PC-9 (cell line): ENCODE measurements around the gene CTIF. TPM values are rescaled to one million over a fixed set of nuclear protein-coding genes. Genes with fewer than 3 reads are reported as not detected.

Source experiments
- BruUV-seq: library from RNA; stranded (reverse); fragments of 400-500 nt; replicated peaks from 2 replicates; lab custom pipeline; 2021; lab: Mats Ljungman, UMichigan
- CTCF ChIA-PET: fragments of 300-600 bp; sonication (Branson Sonifier 250); formaldehyde crosslinking; loops from one replicate; lab custom pipeline; 2022; ENCODE audit warnings: antibody characterized with exemption; lab: Charles Lee
- POLR2A ChIA-PET: fragments of 300-600 bp; sonication (Branson Sonifier 250); formaldehyde crosslinking; loops from one replicate; lab custom pipeline; 2022; ENCODE audit warnings: antibody characterized with exemption; ENCODE audit not compliant: unreplicated experiment; lab: Charles Lee
- DNase-seq, 2 experiments: peaks; one replicate each; pipeline versions ENCODE4 v3.0.0 to v3.0.0-alpha.2; 2015 to 2022; ENCODE audit warnings: mixed read lengths in 1 of 2
- H2AFZ ChIP-seq: fragments of 200-600 bp; sonication (generic); 2 replicates; pipeline ENCODE4 v1.8.1; 2017; ENCODE audit warnings: antibody characterized with exemption
- H3F3A ChIP-seq: fragments of 200-600 bp; sonication (generic); 2 replicates; pipeline ENCODE4 v1.8.1; 2017; ENCODE audit warnings: antibody characterized with exemption, mild to moderate bottlenecking, low read depth; ENCODE audit not compliant: insufficient read depth
- H3K27ac ChIP-seq: fragments of 200-600 bp; sonication (generic); 2 replicates; pipeline ENCODE4 v1.6.1; 2016; ENCODE audit warnings: mixed run types
- H3K27me3 ChIP-seq: fragments of 200-600 bp; sonication (generic); 2 replicates; pipeline ENCODE4 v1.6.1; 2016; ENCODE audit warnings: low read depth, mixed run types; ENCODE audit not compliant: insufficient read depth
- H3K36me3 ChIP-seq: fragments of 200-600 bp; sonication (generic); 2 replicates; pipeline ENCODE4 v1.6.1; 2016; ENCODE audit warnings: low read depth, mixed run types
- H3K4me1 ChIP-seq: fragments of 200-600 bp; sonication (generic); replicated peaks from 2 replicates; pipeline ENCODE4 v1.6.1; 2016; ENCODE audit warnings: mixed run types; ENCODE audit not compliant: insufficient read depth
- H3K4me2 ChIP-seq: fragments of 200-600 bp; sonication (generic); 2 replicates; pipeline ENCODE4 v1.6.1; 2017; ENCODE audit warnings: mixed run types
- H3K4me3 ChIP-seq: fragments of 200-600 bp; sonication (generic); 2 replicates; pipeline ENCODE4 v1.6.1; 2016; ENCODE audit warnings: mixed run types
- H3K79me2 ChIP-seq: fragments of 200-600 bp; sonication (generic); 2 replicates; pipeline ENCODE4 v1.6.1; 2017; ENCODE audit warnings: low read depth, mixed run types
- H3K9me2 ChIP-seq: fragments of 200-600 bp; sonication (generic); 2 replicates; pipeline ENCODE4 v1.8.1; 2017; ENCODE audit warnings: mild to moderate bottlenecking; ENCODE audit not compliant: insufficient read depth
- H3K9me3 ChIP-seq: fragments of 200-600 bp; sonication (generic); 2 replicates; pipeline ENCODE4 v1.8.1; 2016; ENCODE audit warnings: low read depth; ENCODE audit not compliant: insufficient read depth
- H4K20me1 ChIP-seq: fragments of 200-600 bp; sonication (generic); 2 replicates; pipeline ENCODE4 v1.8.1; 2017; ENCODE audit not compliant: insufficient read depth
- EZH2 ChIP-seq: fragments of 200-600 bp; sonication (generic); IDR thresholded peaks from 2 replicates; pipeline ENCODE4 v1.8.0; 2017; ENCODE audit warnings: antibody characterized with exemption, low read depth
- intact Hi-C: fragments of 100-400 bp; cut with micrococcal nuclease; formaldehyde crosslinking; loops from one replicate; pipeline ENCODE4 v1.10.0; 2022; ENCODE audit not compliant: unreplicated experiment
- total RNA-seq: library from RNA; stranded (reverse); gene quantifications from 2 replicates; pipeline ENCODE4 v1.2.3, GENCODE V29; 2021
- TF ChIP-seq, protein P1 (sequence below): fragments of 200-600 bp; sonication (generic); conservative IDR thresholded peaks from 2 replicates; pipeline ENCODE4 v1.6.1; 2017; ENCODE audit warnings: mixed run types, antibody characterized with exemption, mild to moderate bottlenecking, moderate library complexity

CTIF gene
- total RNA-seq, 1 experiment from 2014 or later: 26.2 TPM

DNA sequence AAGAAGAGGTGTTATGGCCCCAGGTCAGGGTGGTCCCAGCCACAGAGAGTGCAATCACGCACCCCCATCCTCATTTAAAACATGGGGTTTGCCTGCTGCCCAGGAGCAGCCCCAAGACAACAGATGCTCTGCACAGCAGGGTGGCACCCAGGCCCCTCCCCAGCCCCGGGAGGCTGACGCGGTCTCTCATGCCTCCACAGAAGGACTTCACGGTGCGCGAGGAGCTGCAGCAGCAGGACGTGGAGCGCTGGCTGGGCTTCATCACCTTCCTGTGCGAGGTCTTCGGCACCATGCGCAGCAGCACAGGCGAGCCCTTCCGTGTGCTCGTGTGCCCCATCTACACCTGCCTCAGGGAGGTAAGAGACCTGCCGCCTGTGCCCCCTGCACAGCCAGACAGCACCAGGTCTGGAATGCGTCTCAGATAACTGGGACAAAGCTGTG, 278.2 kb downstream of the CTIF start:
- Histone ChIP-seq H3K4me1 (no peaks in the 10 kb centered on the region), H3F3A (no peaks in the 10 kb centered on the region), H3K9me3 (no peaks in the 10 kb centered on the region), H3K4me3 (no peak overlapping the region), H4K20me1 (no peaks in the 10 kb centered on the region), H3K27me3 (no peaks in the 10 kb centered on the region), H2AFZ (no peak overlapping the region), H3K4me2 (no peak overlapping the region), H3K36me3 (no peaks in the 10 kb centered on the region), H3K9me2 (no peaks in the 10 kb centered on the region), H3K27ac (no peak overlapping the region), H3K79me2 (no peaks in the 10 kb centered on the region)
- no peak for TF ChIP-seq EZH2
- TF ChIP-seq, protein P1, sequence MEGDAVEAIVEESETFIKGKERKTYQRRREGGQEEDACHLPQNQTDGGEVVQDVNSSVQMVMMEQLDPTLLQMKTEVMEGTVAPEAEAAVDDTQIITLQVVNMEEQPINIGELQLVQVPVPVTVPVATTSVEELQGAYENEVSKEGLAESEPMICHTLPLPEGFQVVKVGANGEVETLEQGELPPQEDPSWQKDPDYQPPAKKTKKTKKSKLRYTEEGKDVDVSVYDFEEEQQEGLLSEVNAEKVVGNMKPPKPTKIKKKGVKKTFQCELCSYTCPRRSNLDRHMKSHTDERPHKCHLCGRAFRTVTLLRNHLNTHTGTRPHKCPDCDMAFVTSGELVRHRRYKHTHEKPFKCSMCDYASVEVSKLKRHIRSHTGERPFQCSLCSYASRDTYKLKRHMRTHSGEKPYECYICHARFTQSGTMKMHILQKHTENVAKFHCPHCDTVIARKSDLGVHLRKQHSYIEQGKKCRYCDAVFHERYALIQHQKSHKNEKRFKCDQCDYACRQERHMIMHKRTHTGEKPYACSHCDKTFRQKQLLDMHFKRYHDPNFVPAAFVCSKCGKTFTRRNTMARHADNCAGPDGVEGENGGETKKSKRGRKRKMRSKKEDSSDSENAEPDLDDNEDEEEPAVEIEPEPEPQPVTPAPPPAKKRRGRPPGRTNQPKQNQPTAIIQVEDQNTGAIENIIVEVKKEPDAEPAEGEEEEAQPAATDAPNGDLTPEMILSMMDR: no peak
- DNase-seq: no peak
- ChIA-PET CTCF (no interaction called here), POLR2A (no interaction called here)
- intact Hi-C loops: no loop called here
- BruUV-seq: no TSS peak

DNA sequence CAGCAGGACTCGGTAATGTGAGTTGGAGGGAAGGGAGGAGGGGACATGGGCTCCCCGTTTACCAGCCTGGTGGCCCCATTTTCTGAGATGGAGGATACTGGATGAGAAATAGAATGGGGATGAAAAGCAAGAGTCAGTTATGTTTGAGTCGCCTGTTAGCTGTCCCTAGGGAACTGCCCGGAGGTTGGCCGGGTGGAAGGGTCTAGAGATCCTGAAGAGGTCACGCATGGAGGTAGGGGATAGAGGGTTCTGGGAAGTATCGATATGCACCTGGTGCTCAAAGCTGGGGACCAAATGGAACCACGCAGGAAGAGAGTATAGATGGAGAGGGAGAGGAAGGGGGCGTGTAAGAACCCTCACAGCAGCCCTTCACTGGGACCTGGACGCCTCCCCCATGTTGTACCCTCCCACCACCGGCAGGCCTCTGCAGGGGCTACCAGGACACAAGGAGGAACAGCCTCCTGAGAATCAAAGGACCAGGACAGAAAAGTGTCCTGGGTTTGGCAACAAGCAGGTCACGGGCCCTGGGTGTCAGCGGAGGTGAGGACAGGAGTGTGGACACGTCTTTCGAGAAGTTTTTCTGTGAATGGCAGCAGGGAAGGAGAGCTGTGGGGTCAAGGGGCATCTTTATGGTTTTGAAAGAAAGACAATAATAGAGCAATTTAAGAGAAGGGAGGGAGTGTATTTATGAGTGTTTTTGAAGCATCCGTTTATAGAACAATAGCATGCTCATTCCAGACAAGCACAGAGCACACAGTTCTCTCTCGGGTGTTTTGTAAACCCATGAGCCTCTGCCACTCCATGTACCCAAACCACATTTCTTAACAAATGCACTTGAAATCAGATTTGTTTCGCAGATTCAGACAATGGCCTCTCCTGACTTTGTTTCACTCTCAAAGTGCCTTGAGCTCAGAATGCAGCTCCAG, 279.8 kb downstream of the CTIF start:
- Histone ChIP-seq H3K27me3 (no peaks in the 10 kb centered on the region), H3K27ac (no peak overlapping the region)
- CTCF ChIA-PET: no interaction called here

DNA sequence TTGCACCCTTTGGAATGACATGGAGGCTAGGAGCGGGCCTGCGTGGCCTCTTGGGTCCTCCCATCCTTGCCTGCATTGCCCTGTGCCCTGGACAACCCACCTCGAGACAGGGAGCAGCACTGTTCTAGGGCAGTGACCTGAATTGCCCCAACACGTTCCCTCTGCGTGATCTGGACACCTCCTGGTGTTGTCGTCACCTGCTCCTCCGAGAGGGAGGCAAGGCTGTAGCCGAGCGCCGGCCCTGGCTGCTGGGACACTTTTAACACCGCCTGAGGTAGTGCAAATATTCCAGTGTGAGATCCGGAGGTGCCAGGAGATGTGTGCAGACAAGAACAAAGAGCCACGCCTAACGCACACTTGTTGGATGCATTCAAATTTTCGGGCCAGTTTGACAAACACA, 280.4 kb downstream of the CTIF start:
- no peaks in the 10 kb centered on the region for H3K27me3 ChIP-seq
- H3K4me2 ChIP-seq: no peak overlapping the region
- TF ChIP-seq, protein P1: no peak
- TF ChIP-seq EZH2: no peak
- H3K79me2 ChIP-seq: no peaks in the 10 kb centered on the region
- no peak overlapping the region for H3K4me3 ChIP-seq
- H2AFZ ChIP-seq: no peak overlapping the region
- H4K20me1 ChIP-seq: no peaks in the 10 kb centered on the region
- no peaks in the 10 kb centered on the region for H3K9me2 ChIP-seq
- no peak overlapping the region for H3K27ac ChIP-seq
- no TSS peak for BruUV-seq
- 0 out of 2 replicates have a peak, but pooled peaks cover 6% of the 10 kb centered on the region for H3K36me3 ChIP-seq
- intact Hi-C loops: no loop called here
- ChIA-PET CTCF (no interaction called here), POLR2A (no interaction called here)
- H3F3A ChIP-seq: no peaks in the 10 kb centered on the region
- H3K4me1 ChIP-seq: no peaks in the 10 kb centered on the region
- no peaks in the 10 kb centered on the region; the same call in 1 of the 2 replicates for H3K9me3 ChIP-seq
- DNase-seq: no peak

More for the DNA sequence above, 279.8 kb downstream of the CTIF start:
- H3K4me2 ChIP-seq: no peak overlapping the region
- TF ChIP-seq, protein P1: no peak
- TF ChIP-seq EZH2: no peak
- H4K20me1 ChIP-seq: no peaks in the 10 kb centered on the region
- 0 out of 2 replicates have a peak, but pooled peaks cover 6% of the 10 kb centered on the region for H3K36me3 ChIP-seq
- BruUV-seq: no TSS peak
- POLR2A ChIA-PET: no interaction called here
- no peak for DNase-seq
- H3K9me3 ChIP-seq: no peaks in the 10 kb centered on the region; the same call in 1 of the 2 replicates
- no peaks in the 10 kb centered on the region for H3F3A ChIP-seq
- intact Hi-C loops: no loop called here
- no peaks in the 10 kb centered on the region for H3K79me2 ChIP-seq
- H3K9me2 ChIP-seq: no peaks in the 10 kb centered on the region
- no peak overlapping the region for H3K4me3 ChIP-seq
- no peaks in the 10 kb centered on the region for H3K4me1 ChIP-seq
- no peak overlapping the region for H2AFZ ChIP-seq
